Stimulated activated CD8-positive, alpha-beta memory T cell treated with anti-CD3 and anti-CD28 coated beads, Interleukin-7, amount 100 ng/mL, for 48 hours (primary cell): Measurements from ENCODE around the gene HTR3C.

Source experiments
- DNase-seq, 2 donors: peaks; one replicate each; pipeline ENCODE4 v3.0.0-alpha.2; 2020; ENCODE audit warnings: low read depth in 1 of 2; ENCODE audit errors: extremely low read depth in 1 of 2

The HTR3C gene

DNA sequence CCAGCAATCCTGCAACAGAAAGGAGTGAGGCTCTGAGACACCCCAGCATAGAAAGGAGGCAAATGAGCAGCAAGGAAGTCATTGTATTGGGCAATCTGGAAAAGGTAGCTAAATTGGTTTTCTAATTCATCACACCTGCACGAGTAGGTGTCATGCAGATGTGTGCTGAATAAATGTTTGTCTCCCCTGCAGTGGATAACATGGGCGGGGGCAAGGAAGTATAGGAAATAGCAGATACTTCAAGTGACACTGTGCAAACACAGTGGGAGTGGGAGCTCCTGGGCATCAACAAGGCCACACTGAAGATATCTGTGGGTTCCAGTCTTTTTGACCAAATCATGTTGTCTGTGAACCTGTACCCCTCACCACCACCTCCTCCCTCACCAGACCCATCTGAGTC, 29.6 kb downstream of the HTR3C start:
- no peak for DNase-seq

DNA sequence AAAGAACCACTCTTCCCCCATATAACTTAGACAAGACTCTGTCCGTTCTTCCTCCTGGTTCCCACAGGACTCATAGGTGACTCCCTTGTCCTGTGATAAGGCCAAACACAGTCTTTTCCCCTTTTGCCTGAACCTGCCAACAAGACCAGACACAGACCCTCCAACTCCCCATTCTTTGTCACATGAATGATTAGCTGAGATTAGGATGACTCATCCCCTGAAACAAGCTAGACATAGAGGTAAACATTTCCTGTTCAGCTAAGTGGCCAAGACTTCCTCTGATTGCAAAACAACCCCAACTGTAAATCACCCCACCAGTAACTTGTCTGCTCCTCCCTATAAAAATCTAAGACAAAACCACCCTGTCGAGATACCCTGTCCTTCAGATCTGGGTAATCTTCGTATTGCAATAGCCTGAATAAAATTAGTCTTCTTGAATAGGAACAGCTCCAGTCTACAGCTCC, 32.6 kb downstream of the HTR3C start:
- DNase-seq, result no peak

DNA sequence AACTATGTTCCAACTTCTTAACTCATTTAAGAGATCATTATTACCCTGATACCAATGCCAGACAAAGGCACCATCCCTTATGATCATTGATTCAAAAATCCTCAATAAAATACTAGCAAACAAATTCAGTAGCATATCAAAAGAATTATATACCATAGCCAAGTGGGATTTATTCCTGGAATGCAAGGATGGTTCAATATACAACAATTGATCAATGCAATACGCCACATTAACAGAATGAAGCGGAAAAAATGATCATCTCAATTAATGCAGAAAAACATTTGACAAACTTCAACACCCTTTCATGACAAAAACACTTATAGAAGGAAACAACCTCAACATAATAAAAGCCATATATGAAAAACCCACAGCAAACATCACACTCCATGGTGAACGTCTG, 39.4 kb downstream of the HTR3C start:
- no peak for DNase-seq

DNA sequence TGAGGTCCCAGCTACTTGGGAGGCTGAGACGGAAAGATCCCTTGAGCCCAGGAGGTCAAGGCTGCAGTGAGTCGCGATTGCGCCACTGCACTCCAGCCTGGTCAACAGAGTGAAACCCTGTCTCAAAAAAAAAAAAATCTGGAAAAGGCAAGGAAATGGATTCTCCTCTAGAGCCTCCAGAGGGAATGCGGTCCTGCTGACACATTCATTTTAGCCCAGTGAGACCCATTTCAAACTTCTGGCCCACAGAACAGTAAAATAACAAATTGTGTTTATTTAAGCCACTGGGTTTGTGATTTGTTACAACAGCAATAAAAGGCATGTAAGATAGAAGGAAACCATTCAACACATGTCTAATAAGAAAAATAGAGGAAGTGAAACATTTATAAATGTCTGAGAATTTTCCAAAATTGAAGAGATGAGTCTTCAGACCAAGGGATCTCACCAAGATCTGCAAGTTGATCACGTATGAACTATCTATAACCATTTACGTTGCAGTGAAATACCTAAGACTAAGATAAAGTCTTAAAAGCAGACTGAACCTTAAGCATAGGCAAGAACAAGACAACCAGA, 44.0 kb downstream of the HTR3C start, which contains the start of gene HTR3E:
Gene HTR3E (plus strand): TSS at position 254 of the 573 bp plus-strand sequence. CDS start 466 bp downstream, outside the sequence.
- no peak for DNase-seq

DNA sequence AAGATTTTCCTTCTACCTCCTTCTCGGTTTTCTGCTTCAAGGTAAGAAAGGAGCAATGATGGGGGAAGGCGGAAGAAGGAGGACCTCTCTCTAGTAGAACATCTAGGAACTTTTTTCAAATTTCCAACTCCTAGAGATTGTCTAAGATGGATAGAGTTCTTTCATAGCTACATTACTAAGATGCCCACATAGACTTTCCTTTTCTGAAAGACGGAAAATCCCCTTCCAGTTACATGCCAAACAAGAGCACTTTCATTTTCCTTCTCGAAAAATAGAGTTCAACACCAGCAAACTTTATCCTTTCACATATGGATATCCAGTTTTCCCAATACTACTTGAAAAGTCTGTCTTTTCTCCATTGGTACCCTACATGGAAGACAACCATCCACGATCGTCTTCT, 44.7 kb downstream of the HTR3C start:
- DNase-seq, result no peak

DNA sequence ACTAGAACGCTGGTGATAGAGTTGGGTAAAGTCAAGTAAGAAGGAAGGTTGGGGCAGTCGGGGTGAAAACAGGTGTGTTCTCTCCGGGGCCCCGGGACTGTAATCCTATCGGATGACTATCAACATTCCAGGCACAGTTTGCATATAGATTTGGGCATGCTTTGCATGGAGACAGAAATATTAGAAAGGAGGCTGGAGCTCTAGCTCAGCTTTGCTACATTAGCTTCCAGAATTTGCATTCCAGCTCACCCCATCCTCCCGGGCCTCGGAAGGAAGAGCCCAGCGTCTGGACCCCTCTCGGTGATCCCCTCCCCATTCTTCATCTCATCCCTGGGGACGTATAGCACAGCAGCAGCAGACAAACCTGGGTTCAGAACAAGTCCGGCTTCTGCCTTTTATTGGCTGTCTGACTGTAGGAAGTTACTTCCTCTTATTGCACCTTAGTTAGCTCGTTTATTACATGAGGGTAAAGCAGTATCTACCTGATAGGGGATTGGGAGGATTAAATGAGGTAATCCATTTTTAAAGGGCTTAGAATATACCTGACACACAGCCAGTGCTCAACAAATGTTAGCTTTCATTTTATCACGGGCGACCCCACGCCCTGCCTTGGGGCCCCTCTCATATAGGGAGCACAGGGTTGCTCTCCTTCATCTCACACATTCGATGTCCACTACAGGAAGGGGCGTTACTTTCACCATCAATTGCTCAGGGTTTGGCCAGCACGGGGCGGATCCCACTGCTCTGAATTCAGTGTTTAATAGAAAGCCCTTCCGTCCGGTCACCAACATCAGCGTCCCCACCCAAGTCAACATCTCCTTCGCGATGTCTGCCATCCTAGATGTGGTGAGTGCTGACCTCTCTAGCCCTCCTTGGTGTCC, 47.2 kb downstream of the HTR3C start:
- DNase-seq, result no peak
